ENCODE results near the gene ETV6.

The ETV6 gene

DNA sequence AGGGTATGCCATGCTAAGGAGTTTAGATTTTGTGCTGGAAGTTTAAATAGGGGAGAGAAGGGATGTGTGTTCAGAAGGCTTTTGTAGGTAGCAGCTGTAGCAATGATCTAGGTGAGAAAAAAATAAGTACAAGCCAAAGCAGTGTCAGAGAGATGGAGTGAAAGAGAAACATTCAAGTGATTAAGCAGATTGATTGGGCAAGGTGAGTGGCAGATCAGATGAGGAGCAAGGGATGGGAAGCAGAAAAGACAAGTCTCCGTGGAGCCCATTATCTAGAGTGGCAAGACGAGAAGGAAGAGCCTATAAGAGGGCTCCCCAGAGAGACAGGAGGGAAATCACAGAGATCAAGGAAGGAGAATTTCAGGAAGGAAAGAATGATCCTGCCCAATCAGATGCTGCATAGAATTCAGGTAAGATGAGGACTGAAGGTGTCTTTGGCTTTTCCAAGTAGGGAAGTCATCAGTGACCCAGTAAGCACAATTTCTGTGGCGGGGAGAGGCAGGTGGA is 133.5 kb downstream of the ETV6 start:
- DNase-seq (ENCODE audit: extremely low spot score) = no peak
- POLR2A ChIA-PET = no interaction called here
- CTCF ChIA-PET = no interaction called here
- TF ChIP-seq, protein P1, sequence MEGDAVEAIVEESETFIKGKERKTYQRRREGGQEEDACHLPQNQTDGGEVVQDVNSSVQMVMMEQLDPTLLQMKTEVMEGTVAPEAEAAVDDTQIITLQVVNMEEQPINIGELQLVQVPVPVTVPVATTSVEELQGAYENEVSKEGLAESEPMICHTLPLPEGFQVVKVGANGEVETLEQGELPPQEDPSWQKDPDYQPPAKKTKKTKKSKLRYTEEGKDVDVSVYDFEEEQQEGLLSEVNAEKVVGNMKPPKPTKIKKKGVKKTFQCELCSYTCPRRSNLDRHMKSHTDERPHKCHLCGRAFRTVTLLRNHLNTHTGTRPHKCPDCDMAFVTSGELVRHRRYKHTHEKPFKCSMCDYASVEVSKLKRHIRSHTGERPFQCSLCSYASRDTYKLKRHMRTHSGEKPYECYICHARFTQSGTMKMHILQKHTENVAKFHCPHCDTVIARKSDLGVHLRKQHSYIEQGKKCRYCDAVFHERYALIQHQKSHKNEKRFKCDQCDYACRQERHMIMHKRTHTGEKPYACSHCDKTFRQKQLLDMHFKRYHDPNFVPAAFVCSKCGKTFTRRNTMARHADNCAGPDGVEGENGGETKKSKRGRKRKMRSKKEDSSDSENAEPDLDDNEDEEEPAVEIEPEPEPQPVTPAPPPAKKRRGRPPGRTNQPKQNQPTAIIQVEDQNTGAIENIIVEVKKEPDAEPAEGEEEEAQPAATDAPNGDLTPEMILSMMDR (IDR thresholded peaks at IDR 0.05; ENCODE audit: control extremely low read depth, extremely low read depth, low read depth, missing control alignments) = no peak

DNA sequence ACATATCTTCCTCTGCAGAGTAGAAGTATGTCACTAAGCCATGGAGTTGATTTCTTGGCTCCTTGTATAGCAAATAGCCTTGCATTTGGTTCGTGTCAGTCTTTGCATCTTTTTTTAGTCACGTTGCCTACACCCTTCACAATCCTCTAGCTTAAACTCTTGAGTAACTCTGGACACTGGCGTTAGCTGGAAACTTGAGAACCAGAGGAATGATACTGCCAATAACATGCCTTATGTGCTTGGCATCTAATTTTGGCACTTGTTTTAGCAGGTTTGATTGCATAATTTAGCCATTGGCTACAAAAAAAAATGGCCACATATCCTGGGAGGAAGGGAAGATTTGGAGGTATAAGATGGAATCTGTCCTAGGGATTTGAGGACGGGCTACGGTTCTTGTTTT is 136.2 kb downstream of the ETV6 start:
- TF ChIP-seq, protein P1 (IDR thresholded peaks at IDR 0.05; ENCODE audit: control extremely low read depth, extremely low read depth, low read depth, missing control alignments) = no peak
- no peak for DNase-seq (ENCODE audit: extremely low spot score)
- POLR2A ChIA-PET = interaction anchor here (0.6 kb wide), 1 partner anchor 20 kb away, joined by 3 read pairs; no protein-coding TSS in a partner anchor
- CTCF ChIA-PET = interaction anchor here (0.9 to 1.5 kb wide), 4 partner anchors 10 to 48 kb away, joined by 3 read pairs; no protein-coding TSS in a partner anchor

DNA sequence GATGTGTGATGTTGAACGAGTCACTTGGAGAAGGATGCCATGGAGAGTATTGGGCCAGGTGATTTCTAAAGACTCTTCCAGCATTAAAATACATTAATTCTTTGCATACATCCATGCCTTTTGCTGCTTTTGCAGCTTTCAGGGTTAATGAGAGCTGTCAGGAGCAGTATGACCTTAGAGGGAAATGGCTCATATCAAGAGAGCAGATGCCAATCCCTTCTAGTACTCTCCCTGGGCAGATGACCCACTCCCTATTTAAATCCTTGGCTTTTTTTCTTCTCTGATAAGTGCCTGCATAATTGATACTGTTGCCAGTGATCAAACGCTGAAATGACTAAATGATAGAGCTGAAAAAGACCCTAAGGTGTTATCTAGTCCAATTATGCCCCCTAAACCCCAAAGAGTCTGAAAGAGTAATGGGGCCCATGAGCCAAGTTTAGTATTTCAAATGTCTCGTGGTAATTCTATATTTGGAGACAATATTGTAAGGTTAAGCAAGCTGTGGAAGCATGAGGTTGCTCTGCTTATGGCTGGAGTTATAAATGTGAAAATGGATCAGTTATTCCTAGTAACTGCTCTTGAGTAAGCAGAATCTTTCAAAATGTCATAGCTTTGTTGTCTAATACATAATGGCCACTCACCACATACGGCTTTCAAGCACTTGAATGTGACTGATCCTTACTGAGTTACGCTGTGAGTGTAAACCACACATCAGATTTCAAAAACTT is 137.3 kb downstream of the ETV6 start:
- no peak for DNase-seq (ENCODE audit: extremely low spot score)
- POLR2A ChIA-PET = no interaction called here
- TF ChIP-seq, protein P1 (IDR thresholded peaks at IDR 0.05; ENCODE audit: control extremely low read depth, extremely low read depth, low read depth, missing control alignments) = no peak
- CTCF ChIA-PET = interaction anchor here (0.7 to 0.8 kb wide), 2 partner anchors 10 to 14 kb away, joined by 3 read pairs; no protein-coding TSS in a partner anchor

DNA sequence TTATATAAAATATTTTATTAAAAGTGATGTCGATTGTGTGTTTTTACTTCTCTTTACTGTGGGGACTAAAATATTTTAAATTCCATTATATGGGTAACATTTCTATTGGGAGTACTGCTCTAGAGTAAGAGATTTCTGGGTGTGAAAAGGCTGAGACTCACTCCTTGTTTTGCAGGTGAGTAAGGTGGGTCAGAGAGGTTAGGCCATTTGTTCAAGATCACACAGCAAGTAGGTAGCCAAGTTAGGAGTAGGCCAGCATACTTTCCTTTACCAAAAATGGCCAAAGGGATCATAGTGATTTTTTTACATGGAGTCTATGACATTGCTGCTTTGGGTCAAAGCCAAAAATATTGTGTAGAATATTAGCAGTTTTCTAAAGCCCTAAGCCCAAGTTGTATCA is 138.0 kb downstream of the ETV6 start:
- ChIA-PET CTCF (interaction anchor here (0.8 kb wide), 1 partner anchor 14 kb away, joined by 3 read pairs; no protein-coding TSS in a partner anchor), POLR2A (no interaction called here)
- no peak for DNase-seq (ENCODE audit: extremely low spot score)
- TF ChIP-seq, protein P1 (IDR thresholded peaks at IDR 0.05; ENCODE audit: control extremely low read depth, extremely low read depth, low read depth, missing control alignments) = no peak

DNA sequence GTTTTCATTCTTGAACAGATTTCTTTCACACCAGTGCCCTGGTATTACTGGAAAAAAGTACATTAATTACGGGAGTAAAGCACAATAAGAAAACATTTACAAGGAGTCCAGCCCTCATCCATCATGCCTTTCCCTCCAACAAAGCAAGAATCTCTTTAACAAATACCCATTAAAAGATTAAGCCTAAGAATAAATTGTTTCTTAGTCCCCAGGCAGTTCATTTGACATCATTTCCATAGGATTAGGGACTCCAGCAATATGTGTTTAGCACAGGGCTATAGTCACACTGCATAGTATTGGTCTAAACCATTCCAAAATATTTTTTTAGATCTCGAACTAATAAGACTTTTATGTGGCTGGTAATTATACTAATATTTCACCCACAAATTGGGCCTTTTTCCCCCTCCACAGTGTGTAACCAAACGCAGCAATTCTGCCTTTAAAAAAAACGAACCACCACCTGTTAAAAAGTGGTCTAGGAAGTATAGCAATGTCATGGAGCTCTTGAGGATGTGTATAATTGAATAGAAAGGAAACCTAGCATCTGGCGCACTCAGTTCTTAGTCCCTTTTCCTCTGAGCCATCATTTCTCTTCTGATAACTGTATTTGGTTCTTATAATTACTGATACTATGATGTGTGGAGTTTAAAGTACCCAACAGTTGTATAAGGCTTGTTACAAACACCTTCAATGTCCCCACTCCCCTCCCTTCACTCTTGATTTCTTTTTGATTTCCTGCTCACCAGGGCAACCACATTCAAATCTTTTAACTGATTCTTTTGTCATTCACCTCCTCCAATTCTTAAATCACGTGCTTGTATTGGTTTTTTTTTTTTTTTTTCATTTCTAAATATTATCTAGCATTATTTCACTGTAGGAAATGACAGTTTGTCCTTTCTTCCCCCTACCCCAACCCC is 138.7 kb downstream of the ETV6 start:
- TF ChIP-seq, protein P1 (IDR thresholded peaks at IDR 0.05; ENCODE audit: control extremely low read depth, extremely low read depth, low read depth, missing control alignments) = no peak
- DNase-seq (ENCODE audit: extremely low spot score) = no peak
- ChIA-PET POLR2A (no interaction called here), CTCF (no interaction called here)

Measured in GM10248 (cell line).